Brain microvascular endothelial cell (primary cell): ENCODE results near the gene RNF181.

Source experiments
- DNase-seq: peaks from one replicate; pipeline ENCODE4 v3.0.0-alpha.2; 2020
- H3K27ac ChIP-seq: fragments of 250-450 bp; sonication (Bioruptor Pico); 2 replicates; pipeline ENCODE4 v1.5.1; 2020; ENCODE audit warnings: mild to moderate bottlenecking, moderate library complexity
- H3K27me3 ChIP-seq: fragments of 250-450 bp; sonication (Bioruptor Pico); replicated peaks from 2 replicates; pipeline ENCODE4 v1.5.1; 2020; ENCODE audit warnings: mild to moderate bottlenecking
- H3K36me3 ChIP-seq: fragments of 250-450 bp; sonication (Bioruptor Pico); replicated peaks from 2 replicates; pipeline ENCODE4 v1.5.1; 2020; ENCODE audit warnings: mild to moderate bottlenecking
- H3K4me3 ChIP-seq: 2 replicates; pipeline ENCODE4 v1.5.1; 2011; ENCODE audit warnings: low read depth, mild to moderate bottlenecking, control low read depth, low read length, moderate library complexity
- CTCF ChIP-seq: IDR thresholded peaks from 2 replicates; pipeline ENCODE4 v1.5.1; 2011; ENCODE audit warnings: low read depth, mild to moderate bottlenecking, moderate library complexity, low read length, control low read depth, inconsistent platforms; ENCODE audit errors: missing control alignments
- in situ Hi-C: cut with HindIII; loops from 2 replicates; pipeline ENCODE4 v1.10.0; 2017; ENCODE audit warnings: low sequenced_read_pairs, low pct_ligation_motif_present

Gene RNF181

GRCh38 chr2:85621338-85621737 lies 25.8 kb downstream of the RNF181 start:
- no peak for DNase-seq
- H3K36me3 ChIP-seq, result peaks cover 43% of the 10 kb centered on the region
- no peak overlapping the region for H3K4me3 ChIP-seq
- no peaks in the 10 kb centered on the region for H3K27me3 ChIP-seq
- in situ Hi-C loops, result no loop called here
- no peak overlapping the region for H3K27ac ChIP-seq
- no peak for TF ChIP-seq CTCF

- DNase-seq, result no peak
- no peak overlapping the region for H3K4me3 ChIP-seq
- no peak overlapping the region for H3K27ac ChIP-seq
- no peaks in the 10 kb centered on the region for H3K27me3 ChIP-seq
- no peak for TF ChIP-seq CTCF
- peaks cover 66% of the 10 kb centered on the region for H3K36me3 ChIP-seq
- in situ Hi-C loops, result no loop called here
These were observed 28.4 kb downstream of the RNF181 start for GRCh38 chr2:85623991-85624390.

DNA sequence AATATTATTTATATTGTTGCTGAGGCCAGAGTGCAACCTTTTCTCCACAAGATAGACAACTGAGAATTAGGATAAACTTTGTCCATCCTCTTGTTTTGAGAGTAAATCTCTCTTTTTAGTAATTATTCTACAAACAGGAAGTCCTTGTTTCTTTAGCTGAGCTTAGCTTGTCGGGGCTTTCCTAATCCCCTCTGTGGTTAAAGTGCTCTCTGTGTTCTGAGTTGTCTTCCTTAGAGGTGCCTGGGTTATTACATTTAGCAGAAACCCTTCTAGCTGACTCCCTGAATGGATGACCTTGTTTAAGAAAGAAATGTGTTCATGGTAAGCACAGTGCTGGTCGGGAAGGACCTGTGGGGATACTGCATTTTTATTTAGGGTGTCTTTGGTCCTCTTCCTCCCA lies 33.1 kb downstream of the RNF181 start:
- peaks cover 79% of the 10 kb centered on the region for H3K36me3 ChIP-seq
- no peak overlapping the region for H3K4me3 ChIP-seq
- in situ Hi-C loops, result no loop called here
- DNase-seq, result no peak
- TF ChIP-seq CTCF, result no peak
- no peak overlapping the region for H3K27ac ChIP-seq
- no peaks in the 10 kb centered on the region for H3K27me3 ChIP-seq

DNA sequence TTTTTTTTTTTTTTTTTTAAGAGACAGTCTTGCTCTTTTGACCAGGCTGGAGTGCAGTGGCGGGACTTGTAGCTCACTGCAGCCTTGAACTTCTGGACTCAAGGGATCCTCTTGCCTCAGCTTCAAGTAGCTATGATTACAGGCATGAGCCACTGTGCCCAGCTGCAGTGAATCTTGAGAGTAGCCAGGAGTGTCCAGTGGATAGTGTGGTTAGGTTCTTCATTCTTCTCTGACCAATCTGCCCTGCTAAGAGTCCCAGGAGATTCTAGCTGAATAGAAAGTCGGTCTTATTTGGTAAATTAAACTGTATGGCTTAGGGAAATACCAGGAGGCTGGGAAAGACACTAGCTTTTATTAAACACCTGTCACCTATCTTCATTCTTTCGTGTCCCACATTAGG lies 35.8 kb downstream of the RNF181 start:
- Histone ChIP-seq H3K4me3 (no peak overlapping the region), H3K36me3 (peaks cover 72% of the 10 kb centered on the region), H3K27me3 (no peaks in the 10 kb centered on the region), H3K27ac (no peak overlapping the region)
- in situ Hi-C loops, result no loop called here
- TF ChIP-seq CTCF, result no peak
- no peak for DNase-seq

GRCh38 chr2:85635011-85635410 lies 39.5 kb downstream of the RNF181 start:
- Histone ChIP-seq H3K4me3 (no peak overlapping the region), H3K36me3 (peaks cover 74% of the 10 kb centered on the region), H3K27ac (no peak overlapping the region), H3K27me3 (no peaks in the 10 kb centered on the region)
- DNase-seq, result no peak
- in situ Hi-C loops, result no loop called here
- TF ChIP-seq CTCF, result no peak

GRCh38 chr2:85635636-85636035 lies 40.1 kb downstream of the RNF181 start:
- peaks cover 74% of the 10 kb centered on the region for H3K36me3 ChIP-seq
- in situ Hi-C loops, result no loop called here
- H3K27me3 ChIP-seq, result no peaks in the 10 kb centered on the region
- no peak for TF ChIP-seq CTCF
- no peak overlapping the region for H3K27ac ChIP-seq
- no peak for DNase-seq
- no peak overlapping the region for H3K4me3 ChIP-seq
